Measurements from ENCODE around the gene AGRN.

GRCh38 chr1:1074631-1075147 lies 54.8 kb downstream of the AGRN start:
- TF ChIP-seq POLR2AphosphoS5 (IDR thresholded peaks at IDR 0.05) (no peak), CTCF (IDR thresholded peaks at IDR 0.05) (no peak)
